K562 (cell line): Measurements from ENCODE around the gene PLCD1.

Source experiments
- CTCF ChIP-seq, 3 experiments: IDR thresholded peaks in 2 of 3; conservative IDR thresholded peaks in 1 of 3; 2 replicates each; pipeline ENCODE4 v1.5.1; 2011 to 2012; ENCODE audit warnings: low read length in 3 of 3, mild to moderate bottlenecking in 3 of 3, control low read depth in 2 of 3, improper control_type of control experiment in 1 of 3, inconsistent platforms in 1 of 3, low read depth in 1 of 3, mixed read lengths in 1 of 3, moderate library complexity in 1 of 3; ENCODE audit not compliant: insufficient read depth in 2 of 3
- ESRRA ChIP-seq: fragments of 450-650 bp; IDR thresholded peaks from 2 replicates; pipeline ENCODE4 v1.6.1; 2014; ENCODE audit warnings: low read depth, mild to moderate bottlenecking, moderate library complexity, borderline replicate concordance
- GTF2F1 ChIP-seq: IDR thresholded peaks from 2 replicates; pipeline ENCODE4 v1.6.1; 2011; ENCODE audit warnings: low read depth, low read length, improper control_type of control experiment
- HMG20B ChIP-seq: fragments of 250-450 bp; sonication (Bioruptor Pico); IDR thresholded peaks from 2 replicates; pipeline ENCODE4 v1.5.0; 2021; ENCODE audit warnings: mild to moderate bottlenecking
- JUND ChIP-seq, 2 experiments: IDR thresholded peaks; 2 replicates in 1 of 2; 3 replicates in 1 of 2; pipeline ENCODE4 v1.6.1; 2011; ENCODE audit warnings: borderline replicate concordance in 2 of 2, low read depth in 2 of 2, low read length in 2 of 2, improper control_type of control experiment in 1 of 2, missing biosample characterization in 1 of 2, missing genetic modification characterization in 1 of 2, missing genetic modification reagents in 1 of 2
- MCM5 ChIP-seq: fragments of 450-650 bp; IDR thresholded peaks from 2 replicates; pipeline ENCODE4 v1.6.1; 2016; ENCODE audit warnings: low read depth
- NFE2L1 ChIP-seq: fragments of 450-650 bp; IDR thresholded peaks from 2 replicates; pipeline ENCODE4 v1.6.1; 2016; ENCODE audit warnings: missing genetic modification characterization, low read depth, mild to moderate bottlenecking, missing compliant biosample characterization, moderate library complexity, borderline replicate concordance
- POLR2AphosphoS5 ChIP-seq: IDR thresholded peaks from 2 replicates; pipeline ENCODE4 v1.6.1; 2011; ENCODE audit warnings: mild to moderate bottlenecking, low read depth, low read length, moderate library complexity; ENCODE audit not compliant: control insufficient read depth, insufficient read depth
- RAD21 ChIP-seq, 2 experiments: fragments of 250-450 bp in 1 of 2; fragments of 450-650 bp in 1 of 2; sonication (Bioruptor Pico) in 1 of 2; formaldehyde crosslinking in 1 of 2; IDR thresholded peaks in 1 of 2; conservative IDR thresholded peaks in 1 of 2; 2 replicates each; pipeline versions ENCODE4 v1.4.0 to v1.8.0; 2020 to 2022; ENCODE audit warnings: mild to moderate bottlenecking in 2 of 2, moderate library complexity in 1 of 2
- SRSF7 ChIP-seq: fragments of 200-400 bp; formaldehyde crosslinking; optimal IDR thresholded peaks from 2 replicates; pipeline ENCODE3; 2017; ENCODE audit warnings: mild to moderate bottlenecking, low read depth, low read length
- ZBTB40 ChIP-seq, 2 experiments: fragments of 450-650 bp in 1 of 2; sonication (generic) in 1 of 2; formaldehyde crosslinking in 1 of 2; IDR thresholded peaks; 2 replicates each; pipeline versions ENCODE4 v1.7.1 to v1.9.0; 2016 to 2022; ENCODE audit warnings: inconsistent platforms in 1 of 2, mild to moderate bottlenecking in 1 of 2, missing genetic modification reagents in 1 of 2
- ZFP1 ChIP-seq: fragments of 450-650 bp; formaldehyde crosslinking; IDR thresholded peaks from 2 replicates; pipeline ENCODE4 v1.4.0; 2020; ENCODE audit warnings: mild to moderate bottlenecking, mixed read lengths
- ZFX ChIP-seq: sonication (generic); formaldehyde crosslinking; IDR thresholded peaks from 2 replicates; pipeline ENCODE4 v1.8.0; 2022; ENCODE audit warnings: mild to moderate bottlenecking, missing genetic modification reagents, moderate library complexity

- TF ChIP-seq ZFP1 (CRISPR knock-in tag) (no peak), CTCF (IDR thresholded peaks at IDR 0.05 in 2 of 3, conservative IDR thresholded peaks at IDR 0.05 in 1 of 3; ENCODE audit: insufficient read depth in 2 of 3, low read depth in 1 of 3, low read length in 3 of 3) (no peak; a peak in 1 of 6 replicates), NFE2L1 (tag) (no peak), ESRRA (no peak), SRSF7 (no peak), GTF2F1 (no peak), POLR2AphosphoS5 (no peak; the same call in 1 of the 2 replicates), RAD21 (CRISPR knock-in tag; conservative IDR thresholded peaks at IDR 0.05 in 1 of 2, IDR thresholded peaks at IDR 0.05 in 1 of 2) (no peak), ZFX (CRISPR knock-in tag) (no peak), JUND (IDR thresholded peaks at IDR 0.05; ENCODE audit: borderline replicate concordance, low read depth, low read length) (no peak), JUND (tag; IDR thresholded peaks at IDR 0.05; ENCODE audit: borderline replicate concordance, low read depth, low read length) (no peak), ZBTB40 (IDR thresholded peaks at IDR 0.05) (no peak), ZBTB40 (CRISPR knock-in tag; IDR thresholded peaks at IDR 0.05) (no peak), HMG20B (no peak), MCM5 (no peak)
Measured at GRCh38 chr3:38006445-38006995, 22.9 kb downstream of the PLCD1 start.
